HCT116 (cell line): ENCODE data around the gene FCRLB. TPM values are rescaled to one million over a fixed set of nuclear protein-coding genes. Genes with fewer than 3 reads are reported as not detected.

Experiments used
- ATAC-seq: fragments of 200-7000 bp; cut with Tn5 transposase; 2 replicates; pipeline ENCODE4 v1.9.1; 2020; ENCODE audit warnings: mild to moderate bottlenecking, moderate library complexity
- BruUV-seq: library from RNA; stranded (reverse); fragments of 400-500 nt; replicated peaks from 2 replicates; lab custom pipeline; 2021; lab: Mats Ljungman, UMichigan
- CTCF ChIA-PET: fragments of 300-600 bp; sonication (Branson Sonifier 250); formaldehyde crosslinking; loops from one replicate; lab custom pipeline; 2021; ENCODE audit warnings: antibody characterized with exemption; lab: Charles Lee
- POLR2A ChIA-PET: fragments of 300-600, 350-600 bp; sonication (Branson Sonifier 250); formaldehyde crosslinking; loops from one replicate; lab custom pipeline; 2021; ENCODE audit warnings: antibody characterized with exemption; lab: Charles Lee
- RAD21 ChIA-PET, 2 experiments: fragments of 300-600 bp; sonication (Branson Sonifier 250); formaldehyde crosslinking; loops; one replicate each; lab custom pipeline; 2023; ENCODE audit warnings: low total read pairs in 2 of 2; ENCODE audit not compliant: uncharacterized antibody in 2 of 2, unreplicated experiment in 2 of 2, low non-redundant PET in 1 of 2; lab: Charles Lee
- DNase-seq: peaks from one replicate; pipeline ENCODE4 v3.0.0-alpha.2; 2010; ENCODE audit warnings: low read depth, low spot score
- H2AFZ ChIP-seq: fragments of 200-600 bp; shearing (Covaris generic), sonication (generic); 2 replicates; pipeline ENCODE4 v1.6.1; 2017; ENCODE audit warnings: low read depth, mixed run types, mixed read lengths, antibody characterized with exemption, low read length; ENCODE audit not compliant: poor library complexity, severe bottlenecking
- H3K27ac ChIP-seq: 2 replicates; pipeline ENCODE4 v1.5.1; 2012; ENCODE audit warnings: low read depth, low read length
- H3K27me3 ChIP-seq: fragments of 200-600 bp; sonication (generic); 2 replicates; pipeline ENCODE4 v1.6.1; 2016; ENCODE audit warnings: mixed run types, low read length, mixed read lengths; ENCODE audit not compliant: insufficient read depth
- H3K36me3 ChIP-seq, 2 experiments: fragments of 200-500 bp in 1 of 2; fragments of 200-600 bp in 1 of 2; sonication (Bioruptor generic) in 1 of 2; sonication (generic) in 1 of 2; 2 replicates each; pipeline versions ENCODE4 v1.5.1 to v1.6.1; 2014 to 2016; ENCODE audit warnings: low read length in 2 of 2, inconsistent platforms in 1 of 2, mixed read lengths in 1 of 2, mixed run types in 1 of 2; ENCODE audit not compliant: insufficient read depth in 2 of 2, control insufficient read depth in 1 of 2
- H3K4me1 ChIP-seq, 2 experiments: fragments of 200-600 bp in 1 of 2; sonication (generic) in 1 of 2; 2 replicates each; pipeline versions ENCODE4 v1.5.1 to v1.6.1; 2012 to 2017; ENCODE audit warnings: low read length in 2 of 2, inconsistent platforms in 1 of 2, mild to moderate bottlenecking in 1 of 2, mixed read lengths in 1 of 2, mixed run types in 1 of 2, moderate library complexity in 1 of 2; ENCODE audit not compliant: insufficient read depth in 2 of 2, control insufficient read depth in 1 of 2
- H3K4me2 ChIP-seq: fragments of 200-600 bp; sonication (generic); 2 replicates; pipeline ENCODE4 v1.6.1; 2017; ENCODE audit warnings: mixed run types, low read length, mixed read lengths
- H3K4me3 ChIP-seq, 2 experiments: fragments of 200-600 bp in 1 of 2; sonication (generic) in 1 of 2; replicated peaks in 1 of 2; 2 replicates each; pipeline ENCODE4 v1.5.1; 2011 to 2016; ENCODE audit warnings: low read length in 2 of 2, control low read depth in 1 of 2, low read depth in 1 of 2, mild to moderate bottlenecking in 1 of 2, mixed read lengths in 1 of 2, mixed run types in 1 of 2
- H3K79me2 ChIP-seq: fragments of 200-600 bp; sonication (generic); 2 replicates; pipeline ENCODE4 v1.6.1; 2017; ENCODE audit warnings: mild to moderate bottlenecking, mixed run types, low read length, moderate library complexity, mixed read lengths; ENCODE audit not compliant: insufficient read depth
- H3K9ac ChIP-seq: fragments of 200-600 bp; sonication (generic); 2 replicates; pipeline ENCODE4 v1.6.1; 2016; ENCODE audit warnings: low read length, mixed read lengths
- H3K9me2 ChIP-seq: fragments of 200-600 bp; sonication (generic), shearing (Covaris generic); 2 replicates; pipeline ENCODE4 v1.6.1; 2017; ENCODE audit warnings: mixed run types, mild to moderate bottlenecking, moderate library complexity; ENCODE audit not compliant: insufficient read depth
- H3K9me3 ChIP-seq, 2 experiments: fragments of 200-500 bp in 1 of 2; fragments of 200-600 bp in 1 of 2; sonication (Bioruptor generic) in 1 of 2; sonication (generic) in 1 of 2; 2 replicates each; pipeline ENCODE4 v1.6.1; 2014 to 2017; ENCODE audit warnings: low read length in 2 of 2, mixed read lengths in 2 of 2, inconsistent platforms in 1 of 2, low read depth in 1 of 2, mild to moderate bottlenecking in 1 of 2, mixed run types in 1 of 2, moderate library complexity in 1 of 2; ENCODE audit not compliant: control insufficient read depth in 1 of 2, insufficient read depth in 1 of 2
- H4K20me1 ChIP-seq: fragments of 200-600 bp; sonication (generic), shearing (Covaris generic); 2 replicates; pipeline ENCODE4 v1.6.1; 2017; ENCODE audit warnings: mixed run types, mild to moderate bottlenecking, moderate library complexity; ENCODE audit not compliant: insufficient read depth
- CBX3 ChIP-seq: IDR thresholded peaks from 2 replicates; pipeline ENCODE4 v1.6.1; 2012; ENCODE audit warnings: low read depth
- RAD21 ChIP-seq: IDR thresholded peaks from 2 replicates; pipeline ENCODE4 v1.6.1; 2012; ENCODE audit warnings: low read depth, mild to moderate bottlenecking
- YY1 ChIP-seq: IDR thresholded peaks from 2 replicates; pipeline ENCODE4 v1.6.1; 2011; ENCODE audit warnings: low read length, low read depth, moderate library complexity, mild to moderate bottlenecking; ENCODE audit not compliant: insufficient replicate concordance; ENCODE audit errors: extremely low read depth
- ZNF274 ChIP-seq: fragments of 200-500 bp; sonication (Bioruptor generic); IDR thresholded peaks from 2 replicates; pipeline ENCODE4 v1.6.1; 2014; ENCODE audit warnings: mild to moderate bottlenecking, low read depth, low read length, inconsistent platforms
- intact Hi-C: fragments of 100-400 bp; cut with micrococcal nuclease; formaldehyde crosslinking; loops from 2 replicates; pipeline ENCODE4 v1.10.0; 2022
- total RNA-seq: library from RNA; stranded (reverse); gene quantifications from one replicate; pipeline ENCODE4 v1.2.1, GENCODE V29; 2021; ENCODE audit not compliant: unreplicated experiment
- TF ChIP-seq, protein P1 (sequence below): IDR thresholded peaks from 2 replicates; pipeline ENCODE4 v1.6.1; 2012; ENCODE audit warnings: low read depth
- TF ChIP-seq, protein P2 (sequence below): IDR thresholded peaks from 2 replicates; pipeline ENCODE4 v1.6.1; 2012
- TF ChIP-seq, protein P3 (sequence below): IDR thresholded peaks from 2 replicates; pipeline ENCODE4 v1.6.1; 2012
- TF ChIP-seq, protein P4 (sequence below), 3 experiments: fragments of 200-600 bp in 1 of 3; sonication (generic) in 1 of 3; IDR thresholded peaks in 2 of 3; conservative IDR thresholded peaks in 1 of 3; 2 replicates each; pipeline ENCODE4 v1.5.1; 2012 to 2017; ENCODE audit warnings: low read depth in 2 of 3, low read length in 2 of 3, antibody characterized with exemption in 1 of 3, borderline replicate concordance in 1 of 3, control low read depth in 1 of 3, mild to moderate bottlenecking in 1 of 3, mixed read lengths in 1 of 3, mixed run types in 1 of 3, moderate library complexity in 1 of 3; ENCODE audit not compliant: insufficient read depth in 1 of 3

FCRLB gene
- total RNA-seq, 1 experiment from 2014 or later: 1.0 TPM

DNA sequence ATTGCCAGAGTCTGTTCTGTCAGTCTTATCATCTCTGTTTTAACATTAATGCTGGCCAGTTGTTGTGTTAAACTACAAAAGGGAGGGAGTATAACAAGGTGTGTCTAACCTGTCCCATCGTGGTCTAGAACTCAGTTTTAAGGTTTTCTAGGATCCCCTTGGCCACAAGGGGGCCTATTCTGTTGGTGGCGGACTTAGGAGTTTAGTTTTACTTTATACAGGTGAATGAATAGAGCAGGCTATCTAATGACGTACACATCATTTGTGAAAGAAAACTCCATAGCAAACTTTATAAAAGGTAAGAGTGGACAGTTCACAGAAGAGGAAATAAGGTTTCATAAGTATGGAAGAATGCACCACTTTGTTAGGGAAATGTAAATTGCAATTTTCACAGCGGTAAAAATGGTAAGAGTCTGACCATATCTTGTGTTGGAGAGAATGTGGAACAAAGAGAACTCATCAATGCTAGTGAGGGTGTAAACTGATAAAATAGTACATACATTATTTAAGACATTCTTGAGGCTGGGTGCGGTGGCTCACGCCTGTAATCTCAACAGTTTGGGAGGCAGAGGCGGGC lies 42.3 kb downstream of the FCRLB start:
- ChIA-PET RAD21 (no interaction called here), POLR2A (interaction anchor here (0.6 to 1.2 kb wide), 2 partner anchors 14 to 274 kb away, joined by 3 read pairs; partner anchors contain the start of gene DUSP12), CTCF (interaction anchor here (1.0 to 3.3 kb wide), 2 partner anchors 37 to 274 kb away, joined by 3 to 31 read pairs; no protein-coding TSS in a partner anchor)
- peak; percentile 67 for ATAC-seq
- H3K9me2 ChIP-seq: no peaks in the 10 kb centered on the region
- H3K27ac ChIP-seq: no peak overlapping the region
- peak overlapping the region; percentile 79 for H3K4me2 ChIP-seq
- no peaks in the 10 kb centered on the region for H4K20me1 ChIP-seq
- H3K27me3 ChIP-seq: no peaks in the 10 kb centered on the region
- BruUV-seq: no TSS peak
- H3K9ac ChIP-seq: no peak overlapping the region
- H2AFZ ChIP-seq: peak overlapping the region; percentile 72
- peak overlapping the region in 1 of 2 experiments; percentile 24; a peak in 1 of 4 replicates for H3K4me3 ChIP-seq
- peaks cover 26% of the 10 kb centered on the region for H3K79me2 ChIP-seq
- H3K36me3 ChIP-seq: peaks cover 0 to 2% of the 10 kb centered on the region in 2 experiments; a peak in 1 of 4 replicates
- intact Hi-C loops: no loop called here
- H3K9me3 ChIP-seq: no peaks in the 10 kb centered on the region
- peak; percentile 75 for DNase-seq
- peaks cover 13 to 31% of the 10 kb centered on the region in 2 experiments; a peak in 3 of 4 replicates for H3K4me1 ChIP-seq
- peak; percentile 63 for TF ChIP-seq RAD21
- TF ChIP-seq, protein P1, sequence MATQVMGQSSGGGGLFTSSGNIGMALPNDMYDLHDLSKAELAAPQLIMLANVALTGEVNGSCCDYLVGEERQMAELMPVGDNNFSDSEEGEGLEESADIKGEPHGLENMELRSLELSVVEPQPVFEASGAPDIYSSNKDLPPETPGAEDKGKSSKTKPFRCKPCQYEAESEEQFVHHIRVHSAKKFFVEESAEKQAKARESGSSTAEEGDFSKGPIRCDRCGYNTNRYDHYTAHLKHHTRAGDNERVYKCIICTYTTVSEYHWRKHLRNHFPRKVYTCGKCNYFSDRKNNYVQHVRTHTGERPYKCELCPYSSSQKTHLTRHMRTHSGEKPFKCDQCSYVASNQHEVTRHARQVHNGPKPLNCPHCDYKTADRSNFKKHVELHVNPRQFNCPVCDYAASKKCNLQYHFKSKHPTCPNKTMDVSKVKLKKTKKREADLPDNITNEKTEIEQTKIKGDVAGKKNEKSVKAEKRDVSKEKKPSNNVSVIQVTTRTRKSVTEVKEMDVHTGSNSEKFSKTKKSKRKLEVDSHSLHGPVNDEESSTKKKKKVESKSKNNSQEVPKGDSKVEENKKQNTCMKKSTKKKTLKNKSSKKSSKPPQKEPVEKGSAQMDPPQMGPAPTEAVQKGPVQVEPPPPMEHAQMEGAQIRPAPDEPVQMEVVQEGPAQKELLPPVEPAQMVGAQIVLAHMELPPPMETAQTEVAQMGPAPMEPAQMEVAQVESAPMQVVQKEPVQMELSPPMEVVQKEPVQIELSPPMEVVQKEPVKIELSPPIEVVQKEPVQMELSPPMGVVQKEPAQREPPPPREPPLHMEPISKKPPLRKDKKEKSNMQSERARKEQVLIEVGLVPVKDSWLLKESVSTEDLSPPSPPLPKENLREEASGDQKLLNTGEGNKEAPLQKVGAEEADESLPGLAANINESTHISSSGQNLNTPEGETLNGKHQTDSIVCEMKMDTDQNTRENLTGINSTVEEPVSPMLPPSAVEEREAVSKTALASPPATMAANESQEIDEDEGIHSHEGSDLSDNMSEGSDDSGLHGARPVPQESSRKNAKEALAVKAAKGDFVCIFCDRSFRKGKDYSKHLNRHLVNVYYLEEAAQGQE: no peak
- no peak for TF ChIP-seq ZNF274
- TF ChIP-seq CBX3: peak; percentile 78; the same call in 1 of the 2 replicates
- TF ChIP-seq, protein P2, sequence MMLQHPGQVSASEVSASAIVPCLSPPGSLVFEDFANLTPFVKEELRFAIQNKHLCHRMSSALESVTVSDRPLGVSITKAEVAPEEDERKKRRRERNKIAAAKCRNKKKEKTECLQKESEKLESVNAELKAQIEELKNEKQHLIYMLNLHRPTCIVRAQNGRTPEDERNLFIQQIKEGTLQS: no peak
- TF ChIP-seq, protein P3, sequence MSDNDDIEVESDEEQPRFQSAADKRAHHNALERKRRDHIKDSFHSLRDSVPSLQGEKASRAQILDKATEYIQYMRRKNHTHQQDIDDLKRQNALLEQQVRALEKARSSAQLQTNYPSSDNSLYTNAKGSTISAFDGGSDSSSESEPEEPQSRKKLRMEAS: peak; percentile 41; the same call in 1 of the 2 replicates
- peak; percentile 63 for TF ChIP-seq YY1
- TF ChIP-seq, protein P4, sequence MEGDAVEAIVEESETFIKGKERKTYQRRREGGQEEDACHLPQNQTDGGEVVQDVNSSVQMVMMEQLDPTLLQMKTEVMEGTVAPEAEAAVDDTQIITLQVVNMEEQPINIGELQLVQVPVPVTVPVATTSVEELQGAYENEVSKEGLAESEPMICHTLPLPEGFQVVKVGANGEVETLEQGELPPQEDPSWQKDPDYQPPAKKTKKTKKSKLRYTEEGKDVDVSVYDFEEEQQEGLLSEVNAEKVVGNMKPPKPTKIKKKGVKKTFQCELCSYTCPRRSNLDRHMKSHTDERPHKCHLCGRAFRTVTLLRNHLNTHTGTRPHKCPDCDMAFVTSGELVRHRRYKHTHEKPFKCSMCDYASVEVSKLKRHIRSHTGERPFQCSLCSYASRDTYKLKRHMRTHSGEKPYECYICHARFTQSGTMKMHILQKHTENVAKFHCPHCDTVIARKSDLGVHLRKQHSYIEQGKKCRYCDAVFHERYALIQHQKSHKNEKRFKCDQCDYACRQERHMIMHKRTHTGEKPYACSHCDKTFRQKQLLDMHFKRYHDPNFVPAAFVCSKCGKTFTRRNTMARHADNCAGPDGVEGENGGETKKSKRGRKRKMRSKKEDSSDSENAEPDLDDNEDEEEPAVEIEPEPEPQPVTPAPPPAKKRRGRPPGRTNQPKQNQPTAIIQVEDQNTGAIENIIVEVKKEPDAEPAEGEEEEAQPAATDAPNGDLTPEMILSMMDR (IDR thresholded peaks at IDR 0.05 in 2 of 3, conservative IDR thresholded peaks at IDR 0.05 in 1 of 3; ENCODE audit: borderline replicate concordance in 1 of 3, insufficient read depth in 1 of 3, low read depth in 2 of 3, low read length in 2 of 3): peak; percentile 71 to 85 (median 78)
